GM20000 (cell line): ENCODE measurements around the gene BCL2L13.
A peak's percentile ranks its signal among the peaks of the same experiment; 100 is the strongest.
"Not testable (repeated sequence)": the region's sequence is repeated elsewhere in the genome, so short reads cannot be mapped to it uniquely, and the experiment has no call there.

Experiments used
- DNase-seq: peaks from one replicate; pipeline ENCODE4 v3.0.0; 2012; ENCODE audit warnings: low spot score
- CTCF ChIP-seq: IDR thresholded peaks from 2 replicates; pipeline ENCODE4 v1.5.1; 2012; ENCODE audit warnings: mild to moderate bottlenecking, control low read depth; ENCODE audit errors: extremely low read depth, missing control alignments

Gene BCL2L13

GRCh38 chr22:17637490-17638181, 921 bp upstream of the BCL2L13 start:
- no peak for DNase-seq
- no peak for TF ChIP-seq CTCF

- DNase-seq = peak; percentile 36
- TF ChIP-seq CTCF = no peak
These were observed 450 bp upstream of the BCL2L13 start for GRCh38 chr22:17638182-17638431.

- DNase-seq = peak; percentile 70
- no peak for TF ChIP-seq CTCF
These were observed 737 bp downstream of the BCL2L13 start for GRCh38 chr22:17639247-17639741.

GRCh38 chr22:17641269-17641668, 2.7 kb downstream of the BCL2L13 start:
- no peak for TF ChIP-seq CTCF
- no peak for DNase-seq

- DNase-seq = not testable (repeated sequence)
These were observed 3.8 kb downstream of the BCL2L13 start for GRCh38 chr22:17642357-17642756.

- TF ChIP-seq CTCF = no peak
- no peak for DNase-seq
These were observed 8.9 kb downstream of the BCL2L13 start for GRCh38 chr22:17647452-17647851.

GRCh38 chr22:17647991-17648390, 9.4 kb downstream of the BCL2L13 start:
- DNase-seq = no peak
- no peak for TF ChIP-seq CTCF

- no peak for TF ChIP-seq CTCF
These were observed 10.0 kb downstream of the BCL2L13 start for GRCh38 chr22:17648569-17648968.

More at GRCh38 chr22:17648569-17648968, 10.0 kb downstream of the BCL2L13 start:
- DNase-seq = no peak
